IPS-NIHi7 (cell line): Measurements from ENCODE around the gene COMMD7.
"Not testable (repeated sequence)": the region's sequence is repeated elsewhere in the genome, so short reads cannot be mapped to it uniquely, and the experiment has no call there.

ENCODE experiments used
- DNase-seq: peaks from one replicate; pipeline ENCODE4 v3.0.0; 2012; ENCODE audit warnings: mixed read lengths; ENCODE audit errors: extremely low spot score

COMMD7 gene

GRCh38 chr20:32728435-32728834 is 14.8 kb downstream of the COMMD7 start:
- not testable (repeated sequence) for DNase-seq

GRCh38 chr20:32727683-32728082 is 15.6 kb downstream of the COMMD7 start:
- no peak for DNase-seq

GRCh38 chr20:32718749-32719348 is 24.4 kb downstream of the COMMD7 start:
- no peak for DNase-seq

- DNase-seq = no peak
These were observed 31.9 kb downstream of the COMMD7 start for GRCh38 chr20:32711346-32711745.

- DNase-seq = no peak
These were observed 33.6 kb downstream of the COMMD7 start for GRCh38 chr20:32709632-32710121.

- DNase-seq = not testable (repeated sequence)
These were observed 34.1 kb downstream of the COMMD7 start for GRCh38 chr20:32709029-32709631.

- no peak for DNase-seq
These were observed 35.3 kb downstream of the COMMD7 start for GRCh38 chr20:32707691-32708581.

GRCh38 chr20:32706486-32706885 is 36.8 kb downstream of the COMMD7 start:
- no peak for DNase-seq

- no peak for DNase-seq
These were observed 40.4 kb downstream of the COMMD7 start for GRCh38 chr20:32702706-32703425.

GRCh38 chr20:32697608-32698007 is 45.7 kb downstream of the COMMD7 start:
- no peak for DNase-seq

- no peak for DNase-seq
These were observed 48.2 kb downstream of the COMMD7 start for GRCh38 chr20:32695089-32695488.

GRCh38 chr20:32688966-32689365 is 54.3 kb downstream of the COMMD7 start:
- DNase-seq = not testable (repeated sequence)

- DNase-seq = no peak
These were observed 56.1 kb downstream of the COMMD7 start for GRCh38 chr20:32687180-32687532.

- no peak for DNase-seq
These were observed 56.6 kb downstream of the COMMD7 start for GRCh38 chr20:32686530-32687179.

GRCh38 chr20:32685541-32686529 is 57.4 kb downstream of the COMMD7 start:
- DNase-seq = no peak

GRCh38 chr20:32682508-32682987 is 60.7 kb downstream of the COMMD7 start:
- DNase-seq = no peak

- DNase-seq = peak; percentile 76
These were observed 61.8 kb downstream of the COMMD7 start for GRCh38 chr20:32681175-32682084.

GRCh38 chr20:32680544-32681174 is 62.6 kb downstream of the COMMD7 start:
- DNase-seq = no peak
